ENCODE data around the gene SKAP1.

Gene SKAP1

GRCh38 chr17:48282303-48282702 lies 147.7 kb downstream of the SKAP1 start:
- no peak overlapping the region for H3K27ac ChIP-seq
- POLR2A ChIA-PET (ENCODE audit: low non-redundant PET), result no interaction called here
- CTCF ChIA-PET, result interaction anchor here (0.6 to 1.5 kb wide), 5 partner anchors 12 to 53 kb away, joined by 3 to 4 read pairs (median 3); no protein-coding TSS in a partner anchor
- no peak for DNase-seq (ENCODE audit: low spot score)
- no peak for TF ChIP-seq CTCF (conservative IDR thresholded peaks at IDR 0.05; ENCODE audit: low read depth)

DNA sequence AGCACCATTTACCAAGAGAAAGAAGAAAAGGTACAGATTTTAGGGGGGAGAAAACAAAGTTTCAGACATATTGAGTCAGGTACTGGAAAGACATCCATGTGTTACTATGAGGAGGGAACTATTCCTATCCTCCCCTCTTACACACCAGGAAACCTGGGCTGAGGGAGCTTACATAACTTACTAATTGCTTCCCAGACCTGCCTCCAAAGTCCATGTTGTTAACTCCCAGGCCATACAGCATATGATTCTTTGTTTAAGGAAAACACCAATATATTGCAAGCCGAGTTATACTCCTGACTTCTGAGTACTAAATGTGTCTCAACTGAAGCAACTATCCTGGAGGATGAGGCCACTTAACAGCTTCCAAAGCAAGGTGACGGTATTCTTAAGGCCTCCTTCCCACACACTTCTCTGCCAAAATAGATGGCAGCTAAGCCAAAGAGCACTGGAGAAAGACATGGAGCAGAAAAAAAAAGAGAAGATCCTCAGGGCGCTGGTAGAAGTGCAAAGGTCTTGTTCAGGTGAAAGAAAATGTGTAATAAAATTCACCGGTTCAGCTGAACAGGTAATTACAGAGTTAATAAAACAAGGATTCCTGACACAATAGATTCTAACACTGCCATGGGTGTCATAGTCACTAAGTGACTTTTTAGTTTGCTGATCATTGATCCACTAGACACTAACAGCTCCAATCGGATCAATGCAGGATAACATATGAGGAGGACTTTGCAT lies 151.1 kb downstream of the SKAP1 start:
- no peak for DNase-seq (ENCODE audit: low spot score)
- no peak for TF ChIP-seq CTCF (conservative IDR thresholded peaks at IDR 0.05; ENCODE audit: low read depth)
- CTCF ChIA-PET, result interaction anchor here (0.6 kb wide), 1 partner anchor 15 kb away, joined by 5 read pairs; no protein-coding TSS in a partner anchor
- POLR2A ChIA-PET (ENCODE audit: low non-redundant PET), result no interaction called here
- H3K27ac ChIP-seq, result no peak overlapping the region

- ChIA-PET CTCF (interaction anchor here (0.6 to 0.7 kb wide), 2 partner anchors 22 to 59 kb away, joined by 3 read pairs; no protein-coding TSS in a partner anchor), POLR2A (ENCODE audit: low non-redundant PET) (no interaction called here)
- no peak for DNase-seq (ENCODE audit: low spot score)
- TF ChIP-seq CTCF (conservative IDR thresholded peaks at IDR 0.05; ENCODE audit: low read depth), result no peak
- no peak overlapping the region for H3K27ac ChIP-seq
These were observed 153.2 kb downstream of the SKAP1 start for GRCh38 chr17:48276776-48277175.

DNA sequence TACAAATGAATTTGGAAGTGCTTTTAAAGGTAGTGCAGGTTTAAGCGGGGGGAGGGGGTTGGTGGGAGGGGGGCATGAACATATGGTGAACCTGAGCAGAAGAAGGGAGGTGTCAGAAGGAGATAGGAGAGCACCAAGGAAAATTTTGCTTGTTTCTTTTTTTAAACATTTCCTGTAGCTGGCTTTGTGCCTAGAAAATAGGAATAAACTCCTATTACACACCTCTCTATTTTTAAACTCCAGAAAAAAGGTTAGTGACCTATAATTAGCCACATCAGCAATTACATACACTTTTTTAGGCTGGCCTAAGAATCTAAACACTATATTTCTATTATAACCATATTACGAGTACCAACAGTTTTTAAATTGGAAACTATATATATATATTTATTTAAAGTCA lies 159.1 kb downstream of the SKAP1 start:
- POLR2A ChIA-PET (ENCODE audit: low non-redundant PET), result no interaction called here
- TF ChIP-seq CTCF (conservative IDR thresholded peaks at IDR 0.05; ENCODE audit: low read depth), result no peak
- DNase-seq (ENCODE audit: low spot score), result no peak
- no peak overlapping the region for H3K27ac ChIP-seq
- CTCF ChIA-PET, result interaction anchor here (0.5 to 0.9 kb wide), 2 partner anchors 11 to 20 kb away, joined by 3 to 4 read pairs; no protein-coding TSS in a partner anchor

DNA sequence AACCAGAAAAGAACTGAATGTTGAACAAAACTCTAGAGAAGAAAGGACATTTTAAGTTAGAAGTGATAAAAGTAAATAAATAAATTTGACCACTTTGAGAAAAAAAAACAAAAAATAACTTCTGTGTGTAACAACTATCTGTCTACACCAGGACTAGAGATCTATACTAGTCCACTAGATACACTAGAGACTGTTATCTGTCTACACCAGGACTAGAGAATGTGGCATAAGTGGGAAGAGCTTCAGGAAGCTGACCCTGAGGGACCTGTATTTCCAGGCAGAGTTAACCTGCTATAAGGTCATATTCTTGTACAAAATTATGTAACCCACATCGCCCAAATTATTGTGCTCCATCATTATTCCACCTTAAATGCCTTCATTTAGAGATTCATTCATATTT lies 160.8 kb downstream of the SKAP1 start:
- ChIA-PET CTCF (interaction anchor here (0.6 to 0.9 kb wide), 3 partner anchors 9 to 1431 kb away, joined by 3 to 4 read pairs (median 3); no protein-coding TSS in a partner anchor), POLR2A (ENCODE audit: low non-redundant PET) (no interaction called here)
- no peak for DNase-seq (ENCODE audit: low spot score)
- TF ChIP-seq CTCF (conservative IDR thresholded peaks at IDR 0.05; ENCODE audit: low read depth), result no peak
- H3K27ac ChIP-seq, result no peak overlapping the region

DNA sequence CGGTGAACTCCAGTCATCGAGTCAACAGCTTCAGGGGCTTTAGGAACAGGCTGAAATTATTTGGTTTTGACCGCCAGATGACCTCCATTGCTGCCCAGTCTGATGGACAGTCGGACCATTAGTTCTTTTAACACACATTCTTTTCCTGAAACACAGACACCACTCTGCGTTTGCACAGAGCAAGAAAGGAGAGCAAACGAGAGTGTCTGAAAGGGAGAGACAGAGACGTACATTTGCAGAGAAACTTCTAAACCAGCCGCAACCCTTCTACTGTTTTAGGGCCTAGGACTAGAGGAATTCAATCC lies 166.3 kb downstream of the SKAP1 start:
- POLR2A ChIA-PET (ENCODE audit: low non-redundant PET), result no interaction called here
- no peak for TF ChIP-seq CTCF (conservative IDR thresholded peaks at IDR 0.05; ENCODE audit: low read depth)
- CTCF ChIA-PET, result interaction anchor here (0.6 to 1.5 kb wide), 7 partner anchors 11 to 540 kb away, joined by 3 to 7 read pairs (median 4); no protein-coding TSS in a partner anchor
- no peak overlapping the region for H3K27ac ChIP-seq
- DNase-seq (ENCODE audit: low spot score), result no peak

Measured in RWPE1 (cell line).